ENCODE results near the gene UTP4. TPM values are rescaled to one million over a fixed set of nuclear protein-coding genes. Genes with fewer than 3 reads are reported as not detected.

UTP4 gene
- total and polyA plus RNA-seq, 2 of the 8 experiments (the other 6 are each of a cell fraction or from before 2014, with no cell fraction given) = 101 to 118 TPM

GRCh38 chr16:69209735-69210134 lies 77.3 kb downstream of the UTP4 start:
- CTCF ChIA-PET (ENCODE audit: partially characterized antibody) = interaction anchor here (1.0 kb wide), 1 partner anchor 12 kb away, joined by 4 read pairs; no protein-coding TSS in a partner anchor
- no peak overlapping the region for H2BK5ac ChIP-seq (ENCODE audit: low read depth, low read length)

More at GRCh38 chr16:69209735-69210134, 77.3 kb downstream of the UTP4 start:
- H3K27ac ChIP-seq (ENCODE audit: low read depth, low read length) = no peak overlapping the region
- H4K8ac ChIP-seq (ENCODE audit: extremely low read depth, insufficient read depth, low read length) = no peak overlapping the region
- POLR2A ChIA-PET (ENCODE audit: partially characterized antibody) = interaction anchor here (1.0 kb wide), 1 partner anchor 21 kb away, joined by 4 read pairs; no protein-coding TSS in a partner anchor
- H3K14ac ChIP-seq (ENCODE audit: insufficient read length) = no peak overlapping the region
- H2AFZ ChIP-seq (ENCODE audit: low read length) = no peak overlapping the region
- H3K79me2 ChIP-seq (ENCODE audit: control insufficient read depth in 1 of 2, insufficient read depth in 2 of 2, low read length in 2 of 2) = peaks cover 0 to 10% of the 10 kb centered on the region in 2 experiments; a peak in 1 of 4 replicates
- no peak overlapping the region for H2BK15ac ChIP-seq (ENCODE audit: low read length)
- H2AK5ac ChIP-seq (ENCODE audit: low read depth, low read length) = no peak overlapping the region
- no peak overlapping the region for H3K4ac ChIP-seq (replicated peaks; ENCODE audit: insufficient read length, low read depth, low read length)
- peaks cover 0 to 2% of the 10 kb centered on the region in 2 experiments for H4K20me1 ChIP-seq (replicated peaks in 1 of 2; ENCODE audit: control insufficient read depth in 1 of 2, insufficient read depth in 2 of 2, low read length in 2 of 2)
- 91% methylated on average over 4 of the region's 4 CpGs; no CpG with 5 or more reads in 1 of the 2 experiments for WGBS, 2 experiments (ENCODE audit: extremely low coverage in 1 of 2, insufficient coverage in 1 of 2, insufficient read length in 1 of 2, insufficient replicate concordance in 2 of 2, low coverage in 1 of 2, low lambda C conversion rate in 2 of 2, missing lambda C conversion rate in 1 of 2)
- H3K9ac ChIP-seq (replicated peaks in 1 of 4; ENCODE audit: extremely low read depth in 1 of 4, low read depth in 3 of 4, low read length in 3 of 4) = no peak overlapping the region
- no peak overlapping the region for H2BK12ac ChIP-seq (ENCODE audit: low read depth, low read length)
- H3K79me1 ChIP-seq (ENCODE audit: low read depth, low read length) = 0 out of 2 replicates have a peak, but pooled peaks cover 2% of the 10 kb centered on the region
- H3K56ac ChIP-seq (replicated peaks; ENCODE audit: insufficient read length, low read depth, low read length) = no peak overlapping the region
- H3K27me3 ChIP-seq (replicated peaks in 1 of 4; ENCODE audit: control insufficient read depth in 3 of 4, extremely low read depth in 1 of 4, insufficient read depth in 3 of 4, low read length in 3 of 4) = no peaks in the 10 kb centered on the region
- 0 out of 2 replicates have a peak, but pooled peaks have one; percentile 10 for TF ChIP-seq CEBPB (IDR thresholded peaks at IDR 0.05; ENCODE audit: low read depth, low read length)
- no peak for TF ChIP-seq ATF2 (IDR thresholded peaks at IDR 0.05; ENCODE audit: low read length)
- no peak overlapping the region for H3K23ac ChIP-seq (ENCODE audit: insufficient read length)
- no peak overlapping the region for H4K5ac ChIP-seq (ENCODE audit: insufficient read length, low read depth, low read length)
- no peak overlapping the region for H2BK120ac ChIP-seq (replicated peaks; ENCODE audit: low read depth, low read length)
- H3K18ac ChIP-seq (ENCODE audit: extremely low read depth, low read length) = no peak overlapping the region
- H3K4me1 ChIP-seq (replicated peaks in 1 of 4; ENCODE audit: control insufficient read depth in 3 of 4, insufficient read depth in 4 of 4, low read length in 3 of 4) = no peaks in the 10 kb centered on the region
- no peak overlapping the region for H4K91ac ChIP-seq (replicated peaks; ENCODE audit: insufficient read length, low read length)
- no peak overlapping the region for H2BK20ac ChIP-seq (ENCODE audit: low read length)
- DNase-seq (ENCODE audit: low read depth in 1 of 2, low spot score in 2 of 2) (no peak), FAIRE-seq (no peak)
- no peak overlapping the region for H3K4me3 ChIP-seq (ENCODE audit: extremely low read depth in 1 of 4, insufficient read depth in 2 of 4, low read depth in 3 of 4, low read length in 4 of 4)
- no peak overlapping the region for H3K4me2 ChIP-seq (ENCODE audit: insufficient read depth in 1 of 2, low read depth in 2 of 2, low read length in 2 of 2)
- H3K36me3 ChIP-seq (ENCODE audit: control insufficient read depth in 2 of 4, insufficient read depth in 4 of 4, low read length in 3 of 4) = no peaks in the 10 kb centered on the region
- H3K23me2 ChIP-seq (ENCODE audit: low read depth, low read length) = no peaks in the 10 kb centered on the region
- H3K9me3 ChIP-seq (ENCODE audit: insufficient read depth in 2 of 2, low read depth in 1 of 2, low read length in 1 of 2) = no peaks in the 10 kb centered on the region

Measured in H1 (cell line).